A549 (cell line): ENCODE data around the gene GALNTL6. TPM values are rescaled to one million over a fixed set of nuclear protein-coding genes. Genes with fewer than 3 reads are reported as not detected.

Experiments
- ATAC-seq, 2 experiments: fragments of 200-7000 bp in 1 of 2; fragments of >200 bp in 1 of 2; cut with Nextera tagmentation in 1 of 2; cut with Tn5 transposase in 1 of 2; 3 replicates each; pipeline versions ENCODE4 v1.8.0 to v1.9.1; 2018 to 2020; ENCODE audit warnings: mild to moderate bottlenecking in 1 of 2, moderate library complexity in 1 of 2
- CTCF ChIA-PET: fragments of 300-600 bp; sonication (Branson Sonifier 250); formaldehyde crosslinking; extraction: SDS; loops from one replicate; lab custom pipeline; 2021; ENCODE audit warnings: antibody characterized with exemption, inconsistent platforms; lab: Yijun Ruan, JAX
- POLR2A ChIA-PET: fragments of 350-600 bp; formaldehyde crosslinking; extraction: SDS; loops from one replicate; lab custom pipeline; 2021; ENCODE audit warnings: antibody characterized with exemption, inconsistent platforms; lab: Yijun Ruan, JAX
- DNase-seq, 2 experiments: peaks; one replicate each; pipeline versions ENCODE4 v3.0.0 to v3.0.0-alpha.2; 2011 to 2016; ENCODE audit warnings: low read depth in 1 of 2, low spot score in 1 of 2
- FAIRE-seq: peaks from 2 replicates; lab custom pipeline; 2011; peaks lifted over from hg19 to GRCh38; lab: Jason Lieb, UNC
- H3K27ac ChIP-seq, 2 experiments: fragments of >200 bp; sonication (Bioruptor Twin); formaldehyde crosslinking; 3 replicates each; pipeline ENCODE4 v1.5.1; 2016 to 2017
- H3K4me1 ChIP-seq: fragments of >200 bp; sonication (Bioruptor Twin); formaldehyde crosslinking; 3 replicates; pipeline ENCODE4 v1.6.1; 2016
- H3K4me2 ChIP-seq: fragments of >200 bp; sonication (Bioruptor Twin); formaldehyde crosslinking; 3 replicates; pipeline ENCODE4 v1.6.1; 2016
- H3K4me3 ChIP-seq: fragments of >200 bp; sonication (Bioruptor Twin); formaldehyde crosslinking; 3 replicates; pipeline ENCODE4 v1.5.1; 2016
- H3K9me3 ChIP-seq: fragments of >200 bp; sonication (Bioruptor Twin); formaldehyde crosslinking; 3 replicates; pipeline ENCODE4 v1.6.1; 2016
- BHLHE40 ChIP-seq: IDR thresholded peaks from 2 replicates; pipeline ENCODE4 v1.6.1; 2012; ENCODE audit warnings: low read depth, low read length, inconsistent platforms
- EHMT2 ChIP-seq: fragments of 200-600 bp; sonication (generic); IDR thresholded peaks from 2 replicates; pipeline ENCODE4 v1.6.1; 2016; ENCODE audit warnings: antibody characterized with exemption, low read depth, mild to moderate bottlenecking, moderate library complexity
- EP300 ChIP-seq, 2 experiments: fragments of >200 bp; sonication (Bioruptor Twin); formaldehyde crosslinking; IDR thresholded peaks; 2 replicates in 1 of 2; 3 replicates in 1 of 2; pipeline ENCODE4 v1.6.1; 2016 to 2017
- ESRRA ChIP-seq: fragments of 150-350 bp; IDR thresholded peaks from 2 replicates; pipeline ENCODE4 v1.6.1; 2014; ENCODE audit warnings: mild to moderate bottlenecking, low read length, borderline replicate concordance
- FOSB ChIP-seq: fragments of 250-450 bp; sonication (Bioruptor Pico); IDR thresholded peaks from 2 replicates; pipeline ENCODE4 v1.5.0; 2020; ENCODE audit warnings: mild to moderate bottlenecking, moderate library complexity
- FOSL2 ChIP-seq, 2 experiments: fragments of 450-650 bp in 1 of 2; fragments of >200 bp in 1 of 2; sonication (Bioruptor Twin) in 1 of 2; formaldehyde crosslinking; IDR thresholded peaks; 2 replicates each; pipeline versions ENCODE4 v1.5.0 to v1.6.1; 2016 to 2020; ENCODE audit warnings: mild to moderate bottlenecking in 1 of 2, moderate library complexity in 1 of 2
- GATA3 ChIP-seq: IDR thresholded peaks from 2 replicates; pipeline ENCODE4 v1.6.1; 2012; ENCODE audit warnings: borderline replicate concordance
- HOXA7 ChIP-seq: fragments of 250-450 bp; sonication (Bioruptor Pico); IDR thresholded peaks from 2 replicates; pipeline ENCODE4 v1.5.0; 2020; ENCODE audit warnings: mild to moderate bottlenecking, moderate library complexity
- HOXB5 ChIP-seq: fragments of 250-450 bp; sonication (Bioruptor Pico); IDR thresholded peaks from 2 replicates; pipeline ENCODE4 v1.5.0; 2020; ENCODE audit warnings: mild to moderate bottlenecking, moderate library complexity
- JUN ChIP-seq, 2 experiments: fragments of >200 bp; sonication (Bioruptor Twin); formaldehyde crosslinking; IDR thresholded peaks; 2 replicates in 1 of 2; 3 replicates in 1 of 2; pipeline ENCODE4 v1.6.1; 2016 to 2017
- MAFK ChIP-seq: fragments of 450-650 bp; IDR thresholded peaks from 2 replicates; pipeline ENCODE4 v1.6.1; 2014; ENCODE audit not compliant: partially characterized antibody
- MYC ChIP-seq: IDR thresholded peaks from 2 replicates; pipeline ENCODE4 v1.6.1; 2012; ENCODE audit warnings: mild to moderate bottlenecking, inconsistent platforms, low read length, improper control_type of control experiment, borderline replicate concordance
- NFE2L2 ChIP-seq: fragments of 150-350 bp; conservative IDR thresholded peaks from 2 replicates; pipeline ENCODE4 v1.6.1; 2014; ENCODE audit warnings: low read length
- NPAS2 ChIP-seq: fragments of 250-450 bp; sonication (Bioruptor Pico); IDR thresholded peaks from 2 replicates; pipeline ENCODE4 v1.8.0; 2022; ENCODE audit warnings: mild to moderate bottlenecking, moderate library complexity, borderline replicate concordance
- NR3C1 ChIP-seq: fragments of >200 bp; sonication (Bioruptor Twin); formaldehyde crosslinking; IDR thresholded peaks from 3 replicates; pipeline ENCODE4 v1.6.1; 2017
- PHF8 ChIP-seq: fragments of 200-600 bp; sonication (generic); IDR thresholded peaks from 2 replicates; pipeline ENCODE4 v1.6.1; 2016; ENCODE audit warnings: low read depth, mild to moderate bottlenecking, antibody characterized with exemption, moderate library complexity, borderline replicate concordance
- POLR2AphosphoS2 ChIP-seq: conservative IDR thresholded peaks from 2 replicates; pipeline ENCODE4 v1.6.1; 2012; ENCODE audit warnings: low read length, improper control_type of control experiment, inconsistent platforms
- RAD21 ChIP-seq, 2 experiments: fragments of >200 bp in 1 of 2; sonication (Bioruptor Twin) in 1 of 2; formaldehyde crosslinking in 1 of 2; IDR thresholded peaks in 1 of 2; conservative IDR thresholded peaks in 1 of 2; 2 replicates in 1 of 2; 3 replicates in 1 of 2; pipeline ENCODE4 v1.6.1; 2012 to 2018; ENCODE audit warnings: inconsistent platforms in 1 of 2
- RARB ChIP-seq: fragments of 250-450 bp; sonication (Bioruptor Pico); IDR thresholded peaks from 2 replicates; pipeline ENCODE4 v1.8.0; 2021; ENCODE audit warnings: mild to moderate bottlenecking, moderate library complexity
- RCOR1 ChIP-seq: fragments of 150-350 bp; IDR thresholded peaks from 2 replicates; pipeline ENCODE4 v1.6.1; 2014; ENCODE audit warnings: antibody characterized with exemption, low read length, low read depth
- SREBF2 ChIP-seq: fragments of 450-650 bp; IDR thresholded peaks from 2 replicates; pipeline ENCODE4 v1.6.1; 2014; ENCODE audit warnings: mild to moderate bottlenecking, moderate library complexity
- TFCP2L1 ChIP-seq: fragments of 250-450 bp; sonication (Bioruptor Pico); IDR thresholded peaks from 2 replicates; pipeline ENCODE4 v1.5.0; 2021; ENCODE audit warnings: mild to moderate bottlenecking
- TP53 ChIP-seq: fragments of 250-450 bp; sonication (Bioruptor Pico); IDR thresholded peaks from 2 replicates; pipeline ENCODE4 v1.5.0; 2021; ENCODE audit warnings: mild to moderate bottlenecking, moderate library complexity
- USF2 ChIP-seq: fragments of 450-650 bp; IDR thresholded peaks from 2 replicates; pipeline ENCODE4 v1.6.1; 2014; ENCODE audit warnings: antibody characterized with exemption
- ZFP36 ChIP-seq: fragments of 450-650 bp; IDR thresholded peaks from 2 replicates; pipeline ENCODE4 v1.6.1; 2014; ENCODE audit warnings: borderline replicate concordance; ENCODE audit not compliant: partially characterized antibody
- ZSCAN20 ChIP-seq: fragments of 250-450 bp; sonication (Bioruptor Pico); IDR thresholded peaks from 2 replicates; pipeline ENCODE4 v1.8.0; 2022; ENCODE audit warnings: mild to moderate bottlenecking, moderate library complexity
- WGBS: methylation state at CpG from one replicate; pipeline ENCODE4 v1.1.6; 2017; ENCODE audit errors: missing lambda C conversion rate; 5-methylcytosine and 5-hydroxymethylcytosine counted together
- polyA plus RNA-seq, 4 experiments: library from polyadenylated mRNA; depleted of rRNA in 3 of 4; stranded (reverse); fragments of >200 nt; fragmentation: RNase III in 1 of 4; extraction: RNeasy Plus Mini Kit Qiagen cat#74134 plus additional on column Dnase treatment in 1 of 4; gene quantifications; 2 replicates in 3 of 4; 3 replicates in 1 of 4; pipeline ENCODE4 v1.2.3, GENCODE V29; 2011 to 2017
- TF ChIP-seq, protein P1 (sequence below): IDR thresholded peaks from 2 replicates; pipeline ENCODE4 v1.6.1; 2012; ENCODE audit warnings: low read depth, borderline replicate concordance
- TF ChIP-seq, protein P2 (sequence below): fragments of >200 bp; sonication (Bioruptor Twin); formaldehyde crosslinking; IDR thresholded peaks from 3 replicates; pipeline ENCODE4 v1.6.1; 2016
- TF ChIP-seq, protein P3 (sequence below): fragments of 150-350 bp; IDR thresholded peaks from 2 replicates; pipeline ENCODE4 v1.6.1; 2014; ENCODE audit warnings: low read depth, mild to moderate bottlenecking, low read length
- TF ChIP-seq, protein P4 (sequence below): fragments of 250-450 bp; sonication (Bioruptor Pico); IDR thresholded peaks from 2 replicates; pipeline ENCODE4 v1.5.0; 2021; ENCODE audit warnings: mild to moderate bottlenecking, moderate library complexity, borderline replicate concordance
- TF ChIP-seq, protein P5 (sequence below): IDR thresholded peaks from 2 replicates; pipeline ENCODE4 v1.6.1; 2012

GALNTL6 gene
- polyA plus RNA-seq, 2 of the 4 experiments (the other 2 are of a cell fraction) = 0.06 to 0.49 TPM

DNA sequence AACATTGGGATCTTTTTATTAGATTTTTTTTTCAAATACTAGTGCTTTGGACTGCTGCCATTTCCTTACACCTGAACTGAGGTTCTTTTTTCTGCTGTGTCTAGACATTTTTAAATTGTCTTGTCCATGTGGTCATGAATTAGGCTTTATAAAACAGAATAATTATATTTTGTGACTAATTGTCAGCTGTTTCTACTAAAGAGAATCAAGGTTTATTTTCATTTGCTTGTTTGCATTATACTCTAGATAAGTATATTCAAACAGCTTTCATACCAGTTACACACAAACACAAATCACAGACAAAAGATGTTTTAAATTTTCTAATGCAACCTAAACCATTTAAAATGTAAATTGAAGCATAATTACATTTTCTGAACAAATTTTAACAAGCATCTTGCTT lies 194.7 kb downstream of the GALNTL6 start (continued):
- TF ChIP-seq TP53 (no peak), RCOR1 (no peak), ESRRA (no peak), TFCP2L1 (CRISPR knock-in tag) (no peak), HOXB5 (no peak)

DNA sequence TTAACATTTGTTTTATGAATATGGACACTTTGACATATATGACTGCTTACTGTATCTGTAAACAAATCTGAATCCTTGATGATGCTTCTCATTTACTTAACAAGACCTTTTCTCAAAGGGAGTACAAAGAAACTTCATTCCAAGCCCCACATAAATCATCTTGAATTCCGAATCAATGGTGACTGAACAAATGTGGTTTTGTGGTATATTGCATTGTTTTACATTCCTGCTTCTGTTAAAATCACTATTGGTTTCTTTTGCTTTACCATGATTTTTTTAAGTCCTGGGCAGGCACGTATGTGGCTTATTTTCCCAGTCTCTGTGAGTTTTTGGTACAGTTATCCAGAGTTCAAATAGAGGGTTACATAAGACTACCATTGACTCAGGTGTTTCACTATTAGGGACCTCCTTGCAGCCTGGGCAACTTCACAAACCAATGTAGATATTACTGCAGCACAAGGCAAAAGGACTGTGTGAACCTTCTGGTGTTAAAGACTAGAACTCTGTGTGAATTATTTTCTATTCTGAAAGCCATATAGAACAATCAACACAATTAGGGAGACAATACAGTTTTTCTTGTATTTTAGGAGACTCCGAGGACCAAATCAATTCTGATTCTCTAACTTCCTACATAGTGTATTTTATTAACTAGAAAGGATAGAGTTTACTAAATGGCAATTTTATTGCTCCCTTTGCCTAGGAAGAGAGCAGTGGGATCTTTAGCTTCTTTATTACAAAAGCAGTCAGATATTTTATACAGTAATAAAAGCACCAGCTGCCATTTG lies 196.4 kb downstream of the GALNTL6 start:
- DNase-seq = no peak
- POLR2A ChIA-PET = no interaction called here

DNA sequence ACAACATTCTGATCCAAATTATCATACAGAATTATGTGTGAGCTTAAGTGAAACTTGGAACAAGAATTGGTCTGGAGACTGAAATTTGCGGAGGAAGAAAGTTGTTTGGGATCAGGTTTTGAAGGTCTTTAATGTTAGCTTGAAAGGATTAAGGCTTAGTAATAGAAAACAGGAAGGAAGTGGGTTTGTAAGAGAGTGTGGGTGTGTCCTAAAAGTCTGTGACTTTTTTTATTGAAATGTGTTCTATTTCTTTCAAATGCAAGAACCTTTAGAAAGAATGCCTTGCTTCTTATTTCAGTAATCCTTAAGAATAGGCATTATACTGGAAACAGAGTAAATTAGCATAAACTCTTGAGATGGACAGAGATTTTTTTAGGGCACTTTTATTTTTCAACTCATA lies 198.0 kb downstream of the GALNTL6 start:
- 83% methylated on average over 1 of the region's 1 CpG for WGBS
- Histone ChIP-seq H3K4me2 (no peak overlapping the region), H3K27ac (no peak overlapping the region), H3K9me3 (no peaks in the 10 kb centered on the region), H3K4me3 (no peak overlapping the region), H3K4me1 (no peaks in the 10 kb centered on the region)
- ATAC-seq (no peak), FAIRE-seq (no peak), DNase-seq (no peak)
- ChIA-PET POLR2A (no interaction called here), CTCF (no interaction called here)
- TF ChIP-seq EHMT2 (no peak), MYC (no peak), NFE2L2 (no peak), NR3C1 (no peak), FOSL2 (IDR thresholded peaks at IDR 0.05) (no peak), FOSL2 (CRISPR knock-in tag; IDR thresholded peaks at IDR 0.05) (no peak), RARB (CRISPR knock-in tag) (no peak), PHF8 (no peak), RAD21 (conservative IDR thresholded peaks at IDR 0.05 in 1 of 2, IDR thresholded peaks at IDR 0.05 in 1 of 2) (no peak), TFCP2L1 (CRISPR knock-in tag) (no peak), TP53 (no peak), ZSCAN20 (no peak), ZFP36 (no peak), JUN (IDR thresholded peaks at IDR 0.05) (no peak)
- TF ChIP-seq, protein P1, sequence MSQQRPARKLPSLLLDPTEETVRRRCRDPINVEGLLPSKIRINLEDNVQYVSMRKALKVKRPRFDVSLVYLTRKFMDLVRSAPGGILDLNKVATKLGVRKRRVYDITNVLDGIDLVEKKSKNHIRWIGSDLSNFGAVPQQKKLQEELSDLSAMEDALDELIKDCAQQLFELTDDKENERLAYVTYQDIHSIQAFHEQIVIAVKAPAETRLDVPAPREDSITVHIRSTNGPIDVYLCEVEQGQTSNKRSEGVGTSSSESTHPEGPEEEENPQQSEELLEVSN = no peak
- TF ChIP-seq, protein P2, sequence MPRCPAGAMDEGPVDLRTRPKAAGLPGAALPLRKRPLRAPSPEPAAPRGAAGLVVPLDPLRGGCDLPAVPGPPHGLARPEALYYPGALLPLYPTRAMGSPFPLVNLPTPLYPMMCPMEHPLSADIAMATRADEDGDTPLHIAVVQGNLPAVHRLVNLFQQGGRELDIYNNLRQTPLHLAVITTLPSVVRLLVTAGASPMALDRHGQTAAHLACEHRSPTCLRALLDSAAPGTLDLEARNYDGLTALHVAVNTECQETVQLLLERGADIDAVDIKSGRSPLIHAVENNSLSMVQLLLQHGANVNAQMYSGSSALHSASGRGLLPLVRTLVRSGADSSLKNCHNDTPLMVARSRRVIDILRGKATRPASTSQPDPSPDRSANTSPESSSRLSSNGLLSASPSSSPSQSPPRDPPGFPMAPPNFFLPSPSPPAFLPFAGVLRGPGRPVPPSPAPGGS = no peak

More for the DNA sequence above, 196.4 kb downstream of the GALNTL6 start:
- TF ChIP-seq, protein P3, sequence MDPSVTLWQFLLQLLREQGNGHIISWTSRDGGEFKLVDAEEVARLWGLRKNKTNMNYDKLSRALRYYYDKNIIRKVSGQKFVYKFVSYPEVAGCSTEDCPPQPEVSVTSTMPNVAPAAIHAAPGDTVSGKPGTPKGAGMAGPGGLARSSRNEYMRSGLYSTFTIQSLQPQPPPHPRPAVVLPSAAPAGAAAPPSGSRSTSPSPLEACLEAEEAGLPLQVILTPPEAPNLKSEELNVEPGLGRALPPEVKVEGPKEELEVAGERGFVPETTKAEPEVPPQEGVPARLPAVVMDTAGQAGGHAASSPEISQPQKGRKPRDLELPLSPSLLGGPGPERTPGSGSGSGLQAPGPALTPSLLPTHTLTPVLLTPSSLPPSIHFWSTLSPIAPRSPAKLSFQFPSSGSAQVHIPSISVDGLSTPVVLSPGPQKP = no peak
- TF ChIP-seq FOSL2 (IDR thresholded peaks at IDR 0.05) = no peak
- no peak for TF ChIP-seq FOSL2 (CRISPR knock-in tag; IDR thresholded peaks at IDR 0.05)
- no peak for TF ChIP-seq HOXA7 (CRISPR knock-in tag)
- TF ChIP-seq MAFK = no peak
- no peak for TF ChIP-seq POLR2AphosphoS2
- no peak for TF ChIP-seq PHF8
- no peak for TF ChIP-seq EP300 (IDR thresholded peaks at IDR 0.05)
- TF ChIP-seq SREBF2 = no peak
- no peak for TF ChIP-seq USF2
- TF ChIP-seq ZFP36 = no peak
- no peak for TF ChIP-seq FOSB (CRISPR knock-in tag)
- TF ChIP-seq, protein P4, sequence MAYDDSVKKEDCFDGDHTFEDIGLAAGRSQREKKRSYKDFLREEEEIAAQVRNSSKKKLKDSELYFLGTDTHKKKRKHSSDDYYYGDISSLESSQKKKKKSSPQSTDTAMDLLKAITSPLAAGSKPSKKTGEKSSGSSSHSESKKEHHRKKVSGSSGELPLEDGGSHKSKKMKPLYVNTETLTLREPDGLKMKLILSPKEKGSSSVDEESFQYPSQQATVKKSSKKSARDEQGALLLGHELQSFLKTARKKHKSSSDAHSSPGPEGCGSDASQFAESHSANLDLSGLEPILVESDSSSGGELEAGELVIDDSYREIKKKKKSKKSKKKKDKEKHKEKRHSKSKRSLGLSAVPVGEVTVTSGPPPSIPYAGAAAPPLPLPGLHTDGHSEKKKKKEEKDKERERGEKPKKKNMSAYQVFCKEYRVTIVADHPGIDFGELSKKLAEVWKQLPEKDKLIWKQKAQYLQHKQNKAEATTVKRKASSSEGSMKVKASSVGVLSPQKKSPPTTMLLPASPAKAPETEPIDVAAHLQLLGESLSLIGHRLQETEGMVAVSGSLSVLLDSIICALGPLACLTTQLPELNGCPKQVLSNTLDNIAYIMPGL = no peak
- TF ChIP-seq, protein P5, sequence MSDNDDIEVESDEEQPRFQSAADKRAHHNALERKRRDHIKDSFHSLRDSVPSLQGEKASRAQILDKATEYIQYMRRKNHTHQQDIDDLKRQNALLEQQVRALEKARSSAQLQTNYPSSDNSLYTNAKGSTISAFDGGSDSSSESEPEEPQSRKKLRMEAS = no peak
- no peak for TF ChIP-seq NPAS2 (CRISPR knock-in tag)
- TF ChIP-seq BHLHE40 = no peak
- no peak for TF ChIP-seq GATA3
- CTCF ChIA-PET = no interaction called here
- H3K4me3 ChIP-seq = no peak overlapping the region
- FAIRE-seq = no peak
- ATAC-seq = no peak
- H3K4me1 ChIP-seq = no peaks in the 10 kb centered on the region
- no peak overlapping the region for H3K27ac ChIP-seq
- H3K4me2 ChIP-seq = no peak overlapping the region
- no peaks in the 10 kb centered on the region for H3K9me3 ChIP-seq
- 39% methylated on average over 3 of the region's 3 CpGs for WGBS
